ENCODE results near the gene HBD.

Gene HBD

GRCh38 chr11:5200582-5200981 lies 33.7 kb downstream of the HBD start, which contains the start of gene OR51V1:
TSS of gene OR51V1 (minus strand) at chr11:5200682. CDS start at chr11:5200682, 0 bp downstream.
- TF ChIP-seq, protein P1, sequence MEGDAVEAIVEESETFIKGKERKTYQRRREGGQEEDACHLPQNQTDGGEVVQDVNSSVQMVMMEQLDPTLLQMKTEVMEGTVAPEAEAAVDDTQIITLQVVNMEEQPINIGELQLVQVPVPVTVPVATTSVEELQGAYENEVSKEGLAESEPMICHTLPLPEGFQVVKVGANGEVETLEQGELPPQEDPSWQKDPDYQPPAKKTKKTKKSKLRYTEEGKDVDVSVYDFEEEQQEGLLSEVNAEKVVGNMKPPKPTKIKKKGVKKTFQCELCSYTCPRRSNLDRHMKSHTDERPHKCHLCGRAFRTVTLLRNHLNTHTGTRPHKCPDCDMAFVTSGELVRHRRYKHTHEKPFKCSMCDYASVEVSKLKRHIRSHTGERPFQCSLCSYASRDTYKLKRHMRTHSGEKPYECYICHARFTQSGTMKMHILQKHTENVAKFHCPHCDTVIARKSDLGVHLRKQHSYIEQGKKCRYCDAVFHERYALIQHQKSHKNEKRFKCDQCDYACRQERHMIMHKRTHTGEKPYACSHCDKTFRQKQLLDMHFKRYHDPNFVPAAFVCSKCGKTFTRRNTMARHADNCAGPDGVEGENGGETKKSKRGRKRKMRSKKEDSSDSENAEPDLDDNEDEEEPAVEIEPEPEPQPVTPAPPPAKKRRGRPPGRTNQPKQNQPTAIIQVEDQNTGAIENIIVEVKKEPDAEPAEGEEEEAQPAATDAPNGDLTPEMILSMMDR (IDR thresholded peaks at IDR 0.05; ENCODE audit: low read depth, low read length) = no peak

GRCh38 chr11:5198285-5198684 lies 36.0 kb downstream of the HBD start:
- TF ChIP-seq, protein P1 (IDR thresholded peaks at IDR 0.05; ENCODE audit: low read depth, low read length) = no peak

More at GRCh38 chr11:5200582-5200981, 33.7 kb downstream of the HBD start, which contains the start of gene OR51V1:
- H3K4me3 ChIP-seq (ENCODE audit: low read depth, low read length) = no peak within 1 kb of the TSS

DNA sequence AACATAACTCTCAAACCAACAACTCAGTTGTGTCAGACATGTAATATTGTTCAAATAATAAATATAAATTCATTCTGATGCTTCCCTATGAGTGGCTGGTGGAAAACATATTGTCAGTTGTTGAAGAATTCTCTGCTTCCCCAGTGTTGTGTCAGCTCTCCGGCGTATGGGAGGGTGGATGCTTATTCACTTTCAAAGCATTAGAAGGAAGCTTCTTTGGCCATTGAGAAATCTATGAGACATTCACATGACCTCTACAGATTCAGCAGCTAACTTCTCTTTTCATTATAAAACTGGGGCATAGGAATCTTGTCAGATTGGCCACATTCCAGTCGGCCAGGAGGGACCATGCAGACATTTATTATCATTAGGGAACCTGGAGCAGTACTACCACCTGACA lies 36.7 kb downstream of the HBD start:
- TF ChIP-seq, protein P1 (IDR thresholded peaks at IDR 0.05; ENCODE audit: low read depth, low read length) = no peak
- H3K4me3 ChIP-seq (ENCODE audit: low read depth, low read length) = no peak overlapping the region

More at GRCh38 chr11:5198285-5198684, 36.0 kb downstream of the HBD start:
- no peak overlapping the region for H3K4me3 ChIP-seq (ENCODE audit: low read depth, low read length)

DNA sequence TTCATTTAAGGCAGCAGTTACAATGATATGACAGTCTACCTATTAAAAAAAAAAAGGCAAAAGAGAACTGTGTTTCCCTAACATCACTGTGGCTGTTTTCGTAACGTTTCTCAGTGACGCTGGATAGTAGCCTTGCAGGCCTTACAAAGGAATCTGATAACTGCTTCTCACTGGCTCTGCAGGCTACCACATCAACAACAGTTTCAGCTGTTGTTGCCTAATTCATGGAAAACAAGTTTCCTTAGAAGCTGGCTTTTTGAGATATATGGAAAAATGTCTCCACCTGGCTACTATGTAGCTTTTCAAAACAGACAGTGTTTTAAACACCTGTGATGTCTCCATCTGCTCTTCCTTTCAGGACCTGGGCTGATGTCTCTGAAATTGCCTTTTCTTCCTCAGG lies 37.6 kb downstream of the HBD start:
- TF ChIP-seq, protein P1 (IDR thresholded peaks at IDR 0.05; ENCODE audit: low read depth, low read length) = no peak
- H3K4me3 ChIP-seq (ENCODE audit: low read depth, low read length) = no peak overlapping the region

GRCh38 chr11:5196067-5196466 lies 38.2 kb downstream of the HBD start:
- TF ChIP-seq, protein P1 (IDR thresholded peaks at IDR 0.05; ENCODE audit: low read depth, low read length) = no peak
- no peak overlapping the region for H3K4me3 ChIP-seq (ENCODE audit: low read depth, low read length)

DNA sequence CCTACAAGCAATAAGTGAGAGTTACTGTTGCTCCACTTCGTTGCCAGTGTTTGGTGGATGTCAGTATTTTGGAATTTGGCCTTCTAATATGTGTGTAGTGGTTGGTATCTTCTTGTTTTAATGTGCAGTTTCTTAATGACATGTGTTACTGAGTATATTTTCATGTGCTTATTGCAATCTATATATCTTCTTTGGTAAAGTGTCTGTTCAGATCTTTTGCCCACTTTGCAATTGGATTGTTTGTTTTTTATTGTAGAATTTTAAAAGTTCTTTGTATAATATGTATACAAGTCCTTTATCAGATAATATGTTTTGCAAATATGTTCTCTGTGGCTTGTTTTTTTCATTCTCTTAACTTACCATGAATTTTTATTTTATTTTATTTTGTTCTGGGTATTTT lies 41.5 kb downstream of the HBD start:
- TF ChIP-seq, protein P1 (IDR thresholded peaks at IDR 0.05; ENCODE audit: low read depth, low read length) = no peak
- H3K4me3 ChIP-seq (ENCODE audit: low read depth, low read length) = no peak overlapping the region

DNA sequence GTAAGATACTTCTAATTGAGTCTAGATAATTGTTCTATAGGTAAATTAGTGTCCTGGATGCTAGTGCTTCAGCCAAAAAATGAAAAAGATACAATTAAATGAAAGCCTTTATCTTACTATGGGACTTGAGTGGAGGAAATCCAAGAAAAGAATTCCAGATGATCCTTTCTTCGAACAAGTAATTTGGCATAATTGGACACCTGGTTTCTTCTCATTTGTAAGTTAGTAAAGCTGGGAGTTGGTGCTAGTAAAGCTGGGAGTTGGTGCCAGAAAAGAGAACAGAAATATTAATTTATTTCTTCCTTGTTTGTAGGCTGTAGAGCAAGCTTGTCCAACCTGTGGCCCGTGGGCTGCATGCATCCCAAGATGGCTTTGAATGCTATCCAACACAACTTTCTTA lies 46.1 kb downstream of the HBD start:
- TF ChIP-seq, protein P1 (IDR thresholded peaks at IDR 0.05; ENCODE audit: low read depth, low read length) = no peak
- no peak overlapping the region for H3K4me3 ChIP-seq (ENCODE audit: low read depth, low read length)
